Endothelial cell of umbilical vein (primary cell): Measurements from ENCODE around the gene PROM1. TPM values are rescaled to one million over a fixed set of nuclear protein-coding genes. Genes with fewer than 3 reads are reported as not detected.

Experiments
- BruUV-seq: library from RNA; stranded (reverse); fragments of 400-500 nt; replicated peaks from 2 replicates; lab custom pipeline; 2021; lab: Mats Ljungman, UMichigan
- CTCF ChIA-PET: fragments of 300-600, 350-600 bp; sonication (Branson Sonifier 250); formaldehyde crosslinking; loops from one replicate; lab custom pipeline; 2021; ENCODE audit warnings: antibody characterized with exemption, inconsistent platforms; lab: Charles Lee
- POLR2A ChIA-PET: fragments of 300-600, 350-600 bp; sonication (Branson Sonifier 250); formaldehyde crosslinking; loops from one replicate; lab custom pipeline; 2021; ENCODE audit warnings: antibody characterized with exemption, inconsistent platforms; lab: Charles Lee
- DNase-seq: peaks from one replicate; pipeline ENCODE4 v3.0.0-alpha.2; 2011; ENCODE audit warnings: low read depth, low spot score
- FAIRE-seq: peaks from 2 replicates; lab custom pipeline; 2011; peaks lifted over from hg19 to GRCh38; lab: Jason Lieb, UNC
- H2AFZ ChIP-seq: 2 replicates; pipeline ENCODE4 v1.6.0; 2012; ENCODE audit warnings: low read depth, low read length, control low read depth, inconsistent platforms
- H3K27ac ChIP-seq: 2 replicates; pipeline ENCODE4 v1.5.1; 2011; ENCODE audit warnings: low read depth, mild to moderate bottlenecking, control low read depth, low read length, moderate library complexity; ENCODE audit not compliant: insufficient read depth
- H3K27me3 ChIP-seq, 2 experiments: 2 replicates each; pipeline versions ENCODE4 v1.6.0 to v1.6.1; 2011; ENCODE audit warnings: low read length in 2 of 2, mixed read lengths in 1 of 2; ENCODE audit not compliant: control insufficient read depth in 2 of 2, insufficient read depth in 2 of 2
- H3K36me3 ChIP-seq, 2 experiments: 2 replicates in 1 of 2; 3 replicates in 1 of 2; pipeline ENCODE4 v1.5.1; 2011; ENCODE audit warnings: low read length in 2 of 2, mild to moderate bottlenecking in 1 of 2, moderate library complexity in 1 of 2; ENCODE audit not compliant: control insufficient read depth in 2 of 2, insufficient read depth in 2 of 2; ENCODE audit errors: extremely low read depth in 1 of 2
- H3K4me1 ChIP-seq: 3 replicates; pipeline ENCODE4 v1.5.1; 2011; ENCODE audit warnings: mild to moderate bottlenecking, low read length; ENCODE audit not compliant: control insufficient read depth, insufficient read depth; ENCODE audit errors: extremely low read depth
- H3K4me2 ChIP-seq: 2 replicates; pipeline ENCODE4 v1.6.1; 2011; ENCODE audit warnings: low read length, control low read depth, mixed read lengths; ENCODE audit not compliant: insufficient read depth
- H3K4me3 ChIP-seq, 3 experiments: fragments of 200-600 bp in 1 of 3; sonication (generic), shearing (Covaris generic) in 1 of 3; replicated peaks in 1 of 3; 2 replicates each; pipeline ENCODE4 v1.5.1; 2011 to 2016; ENCODE audit warnings: control low read depth in 3 of 3, low read length in 3 of 3, mild to moderate bottlenecking in 2 of 3, inconsistent platforms in 1 of 3, low read depth in 1 of 3, moderate library complexity in 1 of 3; ENCODE audit not compliant: insufficient read depth in 1 of 3
- H3K79me2 ChIP-seq: 2 replicates; pipeline ENCODE4 v1.6.0; 2012; ENCODE audit warnings: low read length, inconsistent platforms; ENCODE audit not compliant: control insufficient read depth, insufficient read depth
- H3K9ac ChIP-seq: replicated peaks from 2 replicates; pipeline ENCODE3; 2011; ENCODE audit warnings: low read length, control low read depth; ENCODE audit not compliant: insufficient read depth; ENCODE audit errors: extremely low read depth
- H3K9me1 ChIP-seq: replicated peaks from 3 replicates; pipeline ENCODE4 v1.6.0; 2011; ENCODE audit warnings: mild to moderate bottlenecking, low read length; ENCODE audit not compliant: control insufficient read depth, insufficient read depth; ENCODE audit errors: extremely low read depth
- H3K9me3 ChIP-seq: replicated peaks from 2 replicates; pipeline ENCODE4 v1.5.1; 2012; ENCODE audit warnings: low read length, inconsistent platforms; ENCODE audit not compliant: control insufficient read depth, insufficient read depth
- H4K20me1 ChIP-seq: replicated peaks from 2 replicates; pipeline ENCODE3; 2011; ENCODE audit warnings: mild to moderate bottlenecking, low read length; ENCODE audit not compliant: control insufficient read depth, insufficient read depth; ENCODE audit errors: extremely low read depth
- CTCF ChIP-seq, 2 donors: IDR thresholded peaks; 1 replicate in 1 of 2; 2 replicates in 1 of 2; pipeline ENCODE4 v1.5.1; 2011; ENCODE audit warnings: low read length in 2 of 2, mild to moderate bottlenecking in 2 of 2, moderate library complexity in 2 of 2, control low read depth in 1 of 2, inconsistent platforms in 1 of 2, low read depth in 1 of 2; ENCODE audit not compliant: insufficient read depth in 1 of 2; ENCODE audit errors: extremely low read depth in 1 of 2
- EZH2 ChIP-seq: IDR thresholded peaks from 2 replicates; pipeline ENCODE4 v1.6.1; 2012; ENCODE audit warnings: borderline replicate concordance, low read depth, mild to moderate bottlenecking, moderate library complexity, low read length, inconsistent platforms; ENCODE audit not compliant: severe bottlenecking
- FOS ChIP-seq: IDR thresholded peaks from 2 replicates; pipeline ENCODE4 v1.6.1; 2011; ENCODE audit warnings: mild to moderate bottlenecking, low read length, moderate library complexity, borderline replicate concordance; ENCODE audit not compliant: insufficient read depth
- GATA2 ChIP-seq: IDR thresholded peaks from 2 replicates; pipeline ENCODE4 v1.7.0; 2011; ENCODE audit warnings: low read depth, mild to moderate bottlenecking, moderate library complexity, mixed read lengths, low read length; ENCODE audit not compliant: insufficient read length, insufficient read depth
- JUN ChIP-seq: IDR thresholded peaks from 2 replicates; pipeline ENCODE4 v1.6.1; 2011; ENCODE audit warnings: borderline replicate concordance, low read depth; ENCODE audit not compliant: insufficient read length, insufficient read depth
- MAX ChIP-seq: IDR thresholded peaks from 2 replicates; pipeline ENCODE4 v1.6.1; 2011; ENCODE audit not compliant: insufficient read depth, insufficient read length
- MYC ChIP-seq: IDR thresholded peaks from one replicate; pipeline ENCODE4 v1.6.1; 2011; ENCODE audit warnings: mild to moderate bottlenecking, low read depth, low read length
- POLR2A ChIP-seq: IDR thresholded peaks from 2 replicates; pipeline ENCODE4 v1.6.1; 2012; ENCODE audit warnings: low read depth, mild to moderate bottlenecking, control low read depth, low read length
- POLR2AphosphoS5 ChIP-seq: IDR thresholded peaks from 2 replicates; pipeline ENCODE4 v1.6.1; 2012; ENCODE audit warnings: low read depth, mild to moderate bottlenecking, control low read depth, low read length, moderate library complexity; ENCODE audit not compliant: insufficient read depth
- dilution Hi-C: fragments of 300-500 bp; cut with MboI; formaldehyde crosslinking; loops from one replicate; pipeline ENCODE4 v1.15.0; 2019; ENCODE audit warnings: low sequenced_read_pairs; ENCODE audit not compliant: extremely low pct_ligation_motif_present
- intact Hi-C: fragments of 100-400 bp; cut with micrococcal nuclease; formaldehyde crosslinking; loops from one replicate; pipeline ENCODE4 v1.10.0; 2022
- polyA plus RNA-seq, 4 experiments: library from polyadenylated mRNA; depleted of rRNA in 3 of 4; stranded (reverse) in 3 of 4; unstranded in 1 of 4; fragments of >200 nt; gene quantifications; 2 replicates each; pipeline versions ENCODE4 v1.2.1 to v1.2.3, GENCODE V29; 2011 to 2012; ENCODE audit warnings: missing spikeins in 1 of 4
- total RNA-seq: library from RNA; stranded (reverse); gene quantifications from 2 replicates; pipeline ENCODE4 v1.2.3, GENCODE V29; 2021

The PROM1 gene
- total and polyA plus RNA-seq, 2 donors (not counting 3 experiments of a cell fraction or from before 2014, with no cell fraction given): 0.36 to 1.7 TPM

GRCh38 chr4:16016536-16016935 is 67.3 kb downstream of the PROM1 start:
- Histone ChIP-seq H4K20me1 (no peaks in the 10 kb centered on the region), H3K4me1 (no peaks in the 10 kb centered on the region), H3K4me3 (no peak overlapping the region), H3K9me3 (no peaks in the 10 kb centered on the region), H2AFZ (no peak overlapping the region), H3K36me3 (no peaks in the 10 kb centered on the region), H3K79me2 (no peaks in the 10 kb centered on the region), H3K27ac (no peak overlapping the region), H3K27me3 (peaks cover 2 to 9% of the 10 kb centered on the region in 2 experiments), H3K9ac (no peak overlapping the region), H3K9me1 (no peaks in the 10 kb centered on the region), H3K4me2 (no peak overlapping the region)
- dilution Hi-C loops: no loop called here
- TF ChIP-seq FOS (no peak), POLR2AphosphoS5 (no peak), GATA2 (no peak), CTCF (IDR thresholded peaks at IDR 0.05; ENCODE audit: extremely low read depth in 1 of 2, insufficient read depth in 1 of 2, low read depth in 1 of 2, low read length in 2 of 2) (no peak), JUN (no peak), MYC (no peak), MAX (no peak), EZH2 (no peak), POLR2A (no peak)
- ChIA-PET POLR2A (no interaction called here), CTCF (interaction anchor here (0.7 to 2.4 kb wide), 4 partner anchors 15 to 249 kb away, joined by 3 to 11 read pairs (median 5); no protein-coding TSS in a partner anchor)
- intact Hi-C loops: no loop called here
- no TSS peak for BruUV-seq
- no peak for FAIRE-seq
- no peak for DNase-seq
